Fibroblast of villous mesenchyme (primary cell): ENCODE data around the gene KCNJ1. TPM values are rescaled to one million over a fixed set of nuclear protein-coding genes. Genes with fewer than 3 reads are reported as not detected.

Experiments used
- DNase-seq: peaks from one replicate; pipeline ENCODE4 v3.0.0-alpha.2; 2010; ENCODE audit warnings: low read depth
- H3K4me3 ChIP-seq: 2 replicates; pipeline ENCODE4 v1.5.1; 2011; ENCODE audit warnings: low read depth, mild to moderate bottlenecking, low read length
- total RNA-seq: library from RNA; depleted of rRNA; stranded (reverse); fragments of >200 nt; gene quantifications from 2 replicates; pipeline ENCODE4 v1.2.3, GENCODE V29; 2012
- TF ChIP-seq, protein P1 (sequence below): IDR thresholded peaks from 2 replicates; pipeline ENCODE4 v1.5.1; 2012; ENCODE audit warnings: low read depth, mild to moderate bottlenecking, low read length; ENCODE audit not compliant: insufficient read depth

KCNJ1 gene
- total RNA-seq, 1 donor, result not detected

DNA sequence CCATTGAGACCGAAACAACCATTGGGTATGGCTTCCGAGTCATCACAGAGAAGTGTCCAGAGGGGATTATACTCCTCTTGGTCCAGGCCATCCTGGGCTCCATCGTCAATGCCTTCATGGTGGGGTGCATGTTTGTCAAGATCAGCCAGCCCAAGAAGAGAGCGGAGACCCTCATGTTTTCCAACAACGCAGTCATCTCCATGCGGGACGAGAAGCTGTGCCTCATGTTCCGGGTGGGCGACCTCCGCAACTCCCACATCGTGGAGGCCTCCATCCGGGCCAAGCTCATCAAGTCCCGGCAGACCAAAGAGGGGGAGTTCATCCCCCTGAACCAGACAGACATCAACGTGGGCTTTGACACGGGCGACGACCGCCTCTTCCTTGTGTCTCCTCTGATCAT lies 44.6 kb upstream of the KCNJ1 start:
- no peak for DNase-seq
- TF ChIP-seq, protein P1, sequence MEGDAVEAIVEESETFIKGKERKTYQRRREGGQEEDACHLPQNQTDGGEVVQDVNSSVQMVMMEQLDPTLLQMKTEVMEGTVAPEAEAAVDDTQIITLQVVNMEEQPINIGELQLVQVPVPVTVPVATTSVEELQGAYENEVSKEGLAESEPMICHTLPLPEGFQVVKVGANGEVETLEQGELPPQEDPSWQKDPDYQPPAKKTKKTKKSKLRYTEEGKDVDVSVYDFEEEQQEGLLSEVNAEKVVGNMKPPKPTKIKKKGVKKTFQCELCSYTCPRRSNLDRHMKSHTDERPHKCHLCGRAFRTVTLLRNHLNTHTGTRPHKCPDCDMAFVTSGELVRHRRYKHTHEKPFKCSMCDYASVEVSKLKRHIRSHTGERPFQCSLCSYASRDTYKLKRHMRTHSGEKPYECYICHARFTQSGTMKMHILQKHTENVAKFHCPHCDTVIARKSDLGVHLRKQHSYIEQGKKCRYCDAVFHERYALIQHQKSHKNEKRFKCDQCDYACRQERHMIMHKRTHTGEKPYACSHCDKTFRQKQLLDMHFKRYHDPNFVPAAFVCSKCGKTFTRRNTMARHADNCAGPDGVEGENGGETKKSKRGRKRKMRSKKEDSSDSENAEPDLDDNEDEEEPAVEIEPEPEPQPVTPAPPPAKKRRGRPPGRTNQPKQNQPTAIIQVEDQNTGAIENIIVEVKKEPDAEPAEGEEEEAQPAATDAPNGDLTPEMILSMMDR, result no peak
- H3K4me3 ChIP-seq, result no peak overlapping the region

DNA sequence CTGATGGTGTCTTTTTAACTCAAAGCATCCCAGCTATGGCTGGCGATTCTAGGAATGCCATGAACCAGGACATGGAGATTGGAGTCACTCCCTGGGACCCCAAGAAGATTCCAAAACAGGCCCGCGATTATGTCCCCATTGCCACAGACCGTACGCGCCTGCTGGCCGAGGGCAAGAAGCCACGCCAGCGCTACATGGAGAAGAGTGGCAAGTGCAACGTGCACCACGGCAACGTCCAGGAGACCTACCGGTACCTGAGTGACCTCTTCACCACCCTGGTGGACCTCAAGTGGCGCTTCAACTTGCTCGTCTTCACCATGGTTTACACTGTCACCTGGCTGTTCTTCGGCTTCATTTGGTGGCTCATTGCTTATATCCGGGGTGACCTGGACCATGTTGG lies 44.1 kb upstream of the KCNJ1 start:
- no peak for DNase-seq
- TF ChIP-seq, protein P1, result no peak
- no peak overlapping the region for H3K4me3 ChIP-seq

GRCh38 chr11:128910576-128910975 lies 43.5 kb upstream of the KCNJ1 start:
- no peak overlapping the region for H3K4me3 ChIP-seq
- TF ChIP-seq, protein P1, result no peak
- no peak for DNase-seq

DNA sequence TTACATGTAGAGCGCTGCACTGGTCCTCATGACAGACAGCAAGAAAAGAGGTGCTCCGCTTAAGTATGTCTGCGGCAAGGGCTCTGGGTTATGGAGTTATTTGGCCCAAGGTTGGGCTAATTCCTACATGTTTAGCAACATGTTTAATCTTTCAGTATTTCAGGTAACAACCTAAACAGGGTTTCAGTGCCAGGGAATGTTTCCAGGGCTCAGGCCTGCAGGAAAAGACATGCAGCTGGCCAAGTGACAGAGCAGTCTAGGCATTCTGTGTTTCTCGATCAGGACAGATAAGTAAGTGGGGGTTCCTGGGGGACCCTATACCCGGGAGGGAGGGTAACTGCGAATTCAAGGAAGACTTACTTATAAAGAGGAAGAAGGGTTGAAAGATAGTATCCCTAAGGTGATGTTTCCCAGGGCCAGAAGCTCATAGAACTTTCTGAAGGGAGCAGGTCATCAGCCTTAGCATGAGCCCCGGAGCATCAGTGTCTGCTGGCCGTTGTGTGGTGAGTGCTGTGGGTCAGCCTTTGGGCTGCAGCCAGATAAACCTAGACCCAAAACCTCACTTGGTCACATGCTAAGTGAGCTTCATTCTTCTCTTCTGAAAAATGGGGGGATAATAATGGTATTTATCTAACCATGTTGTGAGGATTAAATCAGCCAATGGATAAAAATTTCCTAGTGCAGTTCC lies 42.5 kb upstream of the KCNJ1 start:
- TF ChIP-seq, protein P1, result no peak
- no peak for DNase-seq
- no peak overlapping the region for H3K4me3 ChIP-seq

DNA sequence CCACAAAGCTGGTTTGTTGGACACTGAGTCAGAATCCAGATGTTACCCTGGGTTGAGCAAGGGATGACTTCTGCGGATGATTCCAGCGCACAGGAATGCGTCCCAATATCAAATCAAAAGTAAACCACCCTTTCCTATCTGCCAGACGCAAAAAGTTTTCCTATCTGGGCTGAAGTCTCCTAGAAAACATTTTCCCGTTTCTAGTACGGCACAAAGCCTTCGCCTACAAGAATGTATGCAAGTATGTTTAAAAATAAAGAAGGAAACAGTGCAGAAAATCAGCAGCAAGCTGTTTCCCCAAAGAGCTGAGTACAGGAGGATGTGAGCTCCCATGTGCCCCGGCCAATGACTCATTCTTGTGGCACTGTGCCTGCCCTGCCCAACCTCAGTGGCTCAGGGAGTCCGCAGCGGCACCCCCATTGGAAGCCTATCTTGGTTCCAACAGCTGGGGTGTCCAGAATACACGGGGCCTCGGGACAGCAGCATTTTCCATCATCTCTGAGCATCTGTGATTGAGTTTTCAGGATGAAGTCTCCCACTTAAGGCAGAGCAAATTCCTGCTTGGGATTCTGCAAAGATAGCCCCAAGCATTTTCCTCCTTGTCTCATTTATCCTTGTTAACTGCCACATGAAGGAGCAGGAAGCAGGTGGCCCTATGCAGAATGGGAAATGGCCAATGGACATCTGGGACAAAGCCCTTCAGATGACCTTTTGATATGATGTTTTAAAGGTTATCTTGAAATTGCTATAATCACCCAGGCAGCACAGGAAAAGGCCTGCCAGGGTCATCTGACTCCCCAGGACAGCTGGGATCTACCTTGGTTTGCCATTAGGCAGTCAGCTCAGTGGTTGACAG lies 41.5 kb upstream of the KCNJ1 start:
- DNase-seq, result peak; percentile 88
- TF ChIP-seq, protein P1, result no peak
- H3K4me3 ChIP-seq, result peak overlapping the region; percentile 17

GRCh38 chr11:128907585-128907984 lies 40.5 kb upstream of the KCNJ1 start:
- TF ChIP-seq, protein P1, result no peak
- H3K4me3 ChIP-seq, result no peak overlapping the region
- DNase-seq, result no peak
